Measurements from ENCODE around the gene SRP68. TPM values are rescaled to one million over a fixed set of nuclear protein-coding genes. Genes with fewer than 3 reads are reported as not detected.

SRP68 gene
- total and polyA plus RNA-seq, 2 of the 8 experiments (the other 6 are each of a cell fraction or from before 2014, with no cell fraction given): 57.7 to 83.5 TPM

DNA sequence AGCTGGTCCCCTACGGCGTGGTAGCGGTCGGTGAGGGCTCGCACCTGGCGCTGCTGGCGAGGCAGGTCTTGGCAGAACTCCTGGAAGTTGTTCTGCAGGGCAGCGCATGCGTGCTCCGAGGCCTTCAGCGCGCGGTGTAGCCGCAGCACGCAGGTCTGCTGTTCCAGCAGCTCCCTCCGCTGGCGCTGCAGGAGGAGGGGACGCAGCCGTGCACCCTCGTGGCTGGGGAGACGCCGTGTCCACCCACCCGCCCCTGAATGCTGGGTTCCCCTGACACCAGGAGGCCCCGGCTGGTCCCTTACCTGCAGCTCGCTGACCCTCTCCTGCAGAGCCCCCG lies 57.4 kb downstream of the SRP68 start:
- Histone ChIP-seq H3K27ac (ENCODE audit: low read depth, low read length) (no peak overlapping the region), H3K4me3 (ENCODE audit: extremely low read depth in 1 of 4, insufficient read depth in 2 of 4, low read depth in 3 of 4, low read length in 4 of 4) (no peak overlapping the region), H4K20me1 (replicated peaks in 1 of 2; ENCODE audit: control insufficient read depth in 1 of 2, insufficient read depth in 2 of 2, low read length in 2 of 2) (no peaks in the 10 kb centered on the region), H4K5ac (ENCODE audit: insufficient read length, low read depth, low read length) (no peak overlapping the region), H3K18ac (ENCODE audit: extremely low read depth, low read length) (peak overlapping the region; percentile 78), H3K23me2 (ENCODE audit: low read depth, low read length) (no peaks in the 10 kb centered on the region), H2AFZ (ENCODE audit: low read length) (no peak overlapping the region), H2AK5ac (ENCODE audit: low read depth, low read length) (no peak overlapping the region), H3K56ac (replicated peaks; ENCODE audit: insufficient read length, low read depth, low read length) (no peak overlapping the region), H3K4me2 (ENCODE audit: insufficient read depth in 1 of 2, low read depth in 2 of 2, low read length in 2 of 2) (no peak overlapping the region), H2BK120ac (replicated peaks; ENCODE audit: low read depth, low read length) (no peak overlapping the region), H3K4ac (replicated peaks; ENCODE audit: insufficient read length, low read depth, low read length) (no peak overlapping the region), H3K79me2 (ENCODE audit: control insufficient read depth in 1 of 2, insufficient read depth in 2 of 2, low read length in 2 of 2) (no peaks in the 10 kb centered on the region), H4K91ac (replicated peaks; ENCODE audit: insufficient read length, low read length) (no peak overlapping the region), H3K79me1 (ENCODE audit: low read depth, low read length) (no peaks in the 10 kb centered on the region), H3K9me3 (ENCODE audit: insufficient read depth in 2 of 2, low read depth in 1 of 2, low read length in 1 of 2) (no peaks in the 10 kb centered on the region; a peak in 1 of 4 replicates), H4K8ac (ENCODE audit: extremely low read depth, insufficient read depth, low read length) (no peak overlapping the region), H2BK15ac (ENCODE audit: low read length) (no peak overlapping the region), H3K27me3 (replicated peaks in 1 of 4; ENCODE audit: control insufficient read depth in 3 of 4, extremely low read depth in 1 of 4, insufficient read depth in 3 of 4, low read length in 3 of 4) (no peaks in the 10 kb centered on the region; a peak in 1 of 7 replicates), H3K36me3 (ENCODE audit: control insufficient read depth in 2 of 4, insufficient read depth in 4 of 4, low read length in 3 of 4) (no peaks in the 10 kb centered on the region), H3K9ac (replicated peaks in 1 of 4; ENCODE audit: extremely low read depth in 1 of 4, low read depth in 3 of 4, low read length in 3 of 4) (no peak overlapping the region), H2BK12ac (ENCODE audit: low read depth, low read length) (no peak overlapping the region), H2BK20ac (ENCODE audit: low read length) (no peak overlapping the region; the same call in 1 of the 2 replicates), H3K4me1 (replicated peaks in 1 of 4; ENCODE audit: control insufficient read depth in 3 of 4, insufficient read depth in 4 of 4, low read length in 3 of 4) (peaks cover 0 to 2% (median under 1%) of the 10 kb centered on the region in 4 experiments; a peak in 3 of 7 replicates), H2BK5ac (ENCODE audit: low read depth, low read length) (no peak overlapping the region), H3K23ac (ENCODE audit: insufficient read length) (no peak overlapping the region), H3K14ac (ENCODE audit: insufficient read length) (no peak overlapping the region)
- no peak for FAIRE-seq
- TF ChIP-seq TAF1 (IDR thresholded peaks at IDR 0.05; ENCODE audit: low read depth, low read length) (no peak), ZNF274 (IDR thresholded peaks at IDR 0.05; ENCODE audit: borderline replicate concordance, extremely low read depth, low read length) (no peak), SP2 (IDR thresholded peaks at IDR 0.05; ENCODE audit: low read length) (no peak), RNF2 (IDR thresholded peaks at IDR 0.05; ENCODE audit: borderline replicate concordance, low read depth, low read length, missing control alignments, poor library complexity, severe bottlenecking) (no peak), FOSL1 (IDR thresholded peaks at IDR 0.05; ENCODE audit: insufficient read depth, low read depth, low read length) (no peak), CBX5 (IDR thresholded peaks at IDR 0.05; ENCODE audit: low read depth, low read length) (no peak), MAX (IDR thresholded peaks at IDR 0.05) (no peak)
- ChIA-PET POLR2A (ENCODE audit: partially characterized antibody) (interaction anchor here (0.6 to 2.0 kb wide), 5 partner anchors 8 to 718 kb away, joined by 3 to 9 read pairs (median 5); partner anchors contain the start of gene ZACN), CTCF (ENCODE audit: partially characterized antibody) (interaction anchor here (0.6 to 32.0 kb wide), 34 partner anchors 13 to 269 kb away, joined by 3 to 885 read pairs (median 5); partner anchors contain the start of genes CDK3, EVPL, MRPL38 and TRIM47)
- WGBS, 2 experiments (ENCODE audit: extremely low coverage in 1 of 2, insufficient coverage in 1 of 2, insufficient read length in 1 of 2, insufficient replicate concordance in 2 of 2, low coverage in 1 of 2, low lambda C conversion rate in 2 of 2, missing lambda C conversion rate in 1 of 2): 96% methylated on average over 11 of the region's 26 CpGs; no CpG with 5 or more reads in 1 of the 2 experiments
- DNase-seq (ENCODE audit: low read depth in 1 of 2, low spot score in 2 of 2): no peak

Measured in H1 (cell line).